NOMO-1 treated with DMSO at 0.1 percent for 48 hours (cell line): ENCODE results near the gene STAC3.

ENCODE experiments used
- DNase-seq: peaks from one replicate; lab custom pipeline; 2025; ENCODE audit not compliant: unreplicated experiment; lab: John Stamatoyannopoulos, UW

STAC3 gene

DNA sequence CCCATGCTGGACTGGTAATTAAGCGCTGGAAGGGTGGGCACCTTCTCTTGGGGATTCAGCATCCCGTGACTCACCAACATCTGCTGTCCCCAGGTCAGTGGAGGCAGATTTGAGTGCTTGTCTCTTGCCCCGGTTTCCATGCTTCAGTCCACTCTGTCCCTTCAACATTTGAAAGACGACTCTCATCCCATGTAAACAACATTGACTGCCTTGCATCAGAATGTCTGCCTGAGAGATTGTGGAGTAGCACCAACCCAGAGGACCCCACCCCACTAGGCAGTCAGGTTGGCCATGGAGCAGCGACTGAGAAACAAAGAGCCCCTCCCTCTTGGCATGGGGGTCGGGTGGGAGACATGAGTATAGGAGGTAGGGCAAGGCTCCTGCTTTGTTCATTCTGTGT, 4.9 kb upstream of the STAC3 start:
- no peak for DNase-seq

DNA sequence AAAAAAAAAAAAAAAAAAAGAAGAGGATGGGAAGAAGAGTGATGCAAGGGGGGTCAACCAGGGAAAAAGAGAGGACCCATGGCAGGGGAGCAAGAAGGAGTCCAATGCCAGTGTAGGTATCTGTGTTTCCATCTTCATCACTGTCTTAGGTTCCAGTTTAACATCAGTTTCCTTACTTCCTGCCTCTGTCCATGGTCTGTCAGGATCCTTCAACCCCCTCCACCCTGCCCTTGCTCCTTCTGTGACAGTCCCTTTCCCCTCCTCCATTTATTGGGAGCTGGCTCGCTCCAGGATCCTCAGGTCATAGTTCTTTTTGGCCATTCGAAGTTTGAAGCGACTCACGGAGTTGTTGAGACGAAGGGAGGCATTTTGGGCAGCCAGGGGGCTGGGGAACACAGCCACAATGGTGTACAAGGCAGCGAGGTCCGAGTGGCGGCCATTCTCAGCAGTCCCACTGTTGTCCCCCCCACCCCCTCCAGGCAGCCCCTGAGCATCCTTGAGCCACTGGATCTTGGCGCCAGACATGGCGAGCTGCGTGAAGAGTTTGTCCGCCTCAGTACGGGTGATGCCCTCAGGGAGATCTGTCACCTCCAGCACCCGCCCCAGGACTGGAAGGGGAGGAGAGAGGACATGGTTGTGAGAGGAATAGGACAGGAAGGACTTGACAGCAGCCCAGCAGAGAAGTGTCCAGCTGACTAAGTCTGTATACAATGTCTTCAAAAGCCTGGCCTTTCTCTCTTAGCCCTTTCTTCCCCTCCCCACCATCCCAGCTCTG, 3.7 kb upstream of the STAC3 start:
- DNase-seq: no peak

DNA sequence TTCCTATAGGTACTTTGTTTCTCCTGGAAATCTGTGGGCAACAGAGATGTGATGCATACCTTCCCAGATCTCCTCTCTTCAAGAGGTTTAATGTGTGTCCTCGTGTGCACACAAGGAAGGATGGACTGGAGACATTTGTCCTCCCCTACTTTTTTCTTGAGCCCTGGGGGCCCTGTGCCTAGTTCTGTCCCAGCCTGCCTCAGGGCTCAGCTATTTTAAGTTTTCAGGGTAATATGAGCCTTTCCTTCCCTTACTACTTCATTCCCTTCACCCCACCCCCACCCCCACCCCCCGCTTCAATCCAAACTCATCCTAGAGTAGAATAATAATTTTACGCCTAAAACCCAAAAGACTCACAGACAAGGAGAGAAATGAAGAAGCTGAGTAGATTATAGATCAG, 446 bp downstream of the STAC3 start:
- no peak for DNase-seq

DNA sequence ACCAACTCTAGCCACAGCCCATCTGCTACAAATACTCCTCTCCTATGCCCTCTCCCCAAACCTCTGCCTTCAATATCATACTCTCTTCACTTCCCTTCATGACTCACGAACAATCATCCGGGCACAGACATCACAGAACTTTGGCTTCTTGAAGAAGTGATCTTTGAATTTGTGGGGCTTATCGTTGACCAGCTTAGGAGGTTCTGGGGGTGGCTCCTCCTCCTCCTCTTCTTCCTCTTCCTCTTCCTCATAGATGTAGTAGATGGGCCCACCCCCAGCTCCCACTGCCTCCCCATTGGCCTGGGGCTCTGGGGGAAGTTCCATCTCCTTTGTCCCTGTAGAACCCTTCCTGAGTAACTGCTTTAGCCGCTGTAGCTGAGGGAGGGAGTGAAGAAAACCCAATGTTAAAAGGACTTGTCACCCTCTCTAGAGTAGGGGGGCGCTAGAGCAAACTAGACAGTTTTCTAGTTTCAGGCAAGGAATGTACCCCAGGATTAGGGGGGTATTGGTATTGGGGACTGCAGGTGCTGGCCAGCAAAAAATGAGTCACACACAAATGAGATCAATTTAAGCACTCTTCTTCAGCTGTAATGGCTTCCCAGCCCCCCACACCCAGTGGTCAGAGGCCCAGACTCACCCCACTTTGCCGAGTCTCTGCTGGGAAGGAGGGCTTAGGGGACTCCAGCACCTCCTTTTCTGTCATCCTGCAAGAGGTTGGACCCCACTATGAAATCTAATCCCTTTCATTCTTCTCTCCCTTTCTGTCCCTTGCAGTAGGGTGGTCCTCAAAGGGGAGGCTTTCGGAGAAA, 1.8 kb downstream of the STAC3 start:
- DNase-seq: peak; percentile 85

DNA sequence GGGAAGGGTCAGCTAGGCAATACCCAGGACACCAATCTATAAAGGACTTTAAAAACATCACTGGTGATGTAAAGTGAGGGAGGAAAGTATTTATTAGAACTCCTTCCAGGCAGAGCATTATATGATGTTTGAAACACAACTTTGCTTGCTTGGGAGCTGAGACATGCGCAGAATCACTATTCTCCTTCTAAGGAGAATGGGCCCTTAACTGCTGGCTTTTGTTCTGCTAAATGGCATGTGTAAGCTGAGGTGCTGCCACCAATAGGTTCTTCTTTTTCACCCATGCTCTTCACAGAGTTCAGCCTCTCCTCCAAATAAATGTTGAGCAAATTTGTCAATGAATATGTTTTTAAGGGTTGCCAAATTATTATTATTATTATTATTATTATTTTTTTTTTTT, 3.9 kb downstream of the STAC3 start:
- DNase-seq: no peak

DNA sequence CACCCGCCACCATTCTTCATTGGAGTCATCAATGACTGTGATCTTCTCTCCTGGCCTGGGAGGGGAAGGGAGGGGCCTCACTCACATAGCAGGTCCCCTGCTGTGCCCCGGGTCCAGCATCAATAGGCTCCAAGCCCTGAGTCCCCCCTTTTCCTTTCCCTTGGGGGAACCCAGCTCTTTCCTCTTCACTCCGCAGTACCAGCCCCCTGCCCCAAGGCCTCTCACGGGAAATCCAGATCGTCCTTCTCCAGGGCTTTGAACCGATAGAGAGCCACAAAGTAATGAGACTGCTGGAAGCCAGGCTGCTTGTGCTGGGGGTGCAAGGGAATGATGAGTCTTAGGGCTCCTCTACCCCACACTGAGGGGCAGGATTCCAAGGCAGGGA, 6.7 kb downstream of the STAC3 start:
- DNase-seq: no peak

DNA sequence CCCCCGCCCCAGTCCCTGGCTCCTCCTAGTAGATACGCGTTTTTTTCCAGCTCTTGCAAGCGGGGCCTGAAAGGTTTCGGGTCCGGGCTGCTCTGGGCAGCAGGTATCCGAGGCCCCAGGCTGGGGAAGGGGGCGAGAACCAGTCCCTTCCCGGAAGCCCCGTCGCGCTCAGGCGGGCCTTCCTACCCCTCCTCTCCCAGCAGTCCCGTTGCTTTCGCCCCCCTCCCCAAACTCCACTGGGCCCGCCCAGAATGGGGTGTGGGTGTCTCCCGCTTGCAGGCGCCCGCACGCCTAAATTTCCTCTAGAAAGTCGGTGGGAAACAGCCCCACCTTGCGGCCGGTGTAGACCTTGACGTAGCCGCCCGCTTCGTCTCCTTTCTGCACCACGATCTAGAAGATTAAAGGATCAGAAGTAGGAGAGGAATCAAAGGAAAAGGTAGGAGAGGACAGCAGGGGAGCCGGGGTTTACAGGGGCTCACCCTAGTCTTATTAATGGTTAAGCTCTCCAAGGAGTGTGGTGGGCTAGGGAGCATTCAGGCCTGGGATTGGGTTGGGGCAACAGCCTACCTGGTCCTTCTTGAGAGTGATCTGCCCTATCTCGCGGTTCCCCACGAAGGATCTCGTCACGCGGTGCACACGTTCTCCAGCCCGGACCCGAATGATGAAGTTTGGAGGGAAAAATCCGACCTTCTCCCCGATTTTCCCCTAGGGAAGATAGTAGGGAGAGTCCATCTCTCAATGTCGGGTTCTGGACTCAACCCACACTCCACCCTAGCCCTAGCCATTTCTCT, 7.3 kb downstream of the STAC3 start:
- peak; percentile 50 for DNase-seq

DNA sequence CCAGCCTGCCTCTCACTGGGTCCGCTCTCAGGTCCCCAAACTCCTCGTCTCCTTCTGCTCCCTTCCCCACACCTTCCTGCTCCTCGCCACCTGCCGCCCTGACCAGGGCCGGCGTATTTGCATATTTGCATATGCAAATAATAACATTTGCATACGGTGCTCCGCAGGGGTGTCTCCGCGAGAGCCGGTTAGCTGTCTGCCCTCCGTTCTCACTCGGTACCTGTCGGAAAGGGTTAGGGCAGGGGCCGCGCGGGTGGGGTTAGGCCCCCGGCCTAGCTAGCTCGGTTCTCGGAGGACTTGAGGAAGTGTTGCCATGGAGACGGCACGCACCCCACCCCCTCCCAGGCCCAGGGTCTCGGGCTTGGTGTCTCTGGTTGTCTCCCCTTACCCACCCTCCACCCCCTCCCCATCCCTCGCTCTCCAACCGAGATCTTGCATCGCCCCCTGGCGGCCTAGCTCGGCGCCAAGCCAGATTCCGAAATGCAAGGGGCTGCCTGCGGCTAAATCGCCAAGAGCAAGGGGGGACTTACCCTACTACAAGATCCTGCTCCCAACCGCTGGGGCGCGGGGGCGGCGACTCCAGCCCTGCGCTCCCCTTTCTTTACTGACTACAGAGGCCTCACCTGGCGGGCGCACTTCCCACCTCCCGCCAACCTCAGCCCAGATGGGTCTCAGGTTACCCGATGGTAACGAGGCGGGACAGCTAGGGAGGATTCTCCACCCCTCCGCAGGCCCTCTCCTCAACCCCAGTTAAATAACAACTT, 8.1 kb downstream of the STAC3 start:
- no peak for DNase-seq

DNA sequence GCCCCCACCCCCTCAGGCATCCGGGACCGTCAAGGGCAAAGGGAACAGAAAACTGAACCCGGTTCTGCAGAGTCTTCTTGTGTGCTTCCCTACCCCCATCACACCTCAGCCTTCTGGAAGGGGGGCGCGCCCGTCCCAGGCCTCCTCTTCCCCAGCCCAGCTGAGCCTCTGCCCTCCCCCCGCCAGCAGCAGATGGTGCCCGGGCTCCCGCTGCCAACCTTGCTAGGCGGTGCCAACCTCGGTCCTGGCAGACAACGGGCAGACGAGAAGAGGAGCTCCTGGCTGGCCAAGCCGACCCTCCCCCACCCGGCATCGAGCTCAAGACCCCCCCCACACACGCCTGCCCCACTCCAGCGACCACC, 8.7 kb downstream of the STAC3 start:
- no peak for DNase-seq

DNA sequence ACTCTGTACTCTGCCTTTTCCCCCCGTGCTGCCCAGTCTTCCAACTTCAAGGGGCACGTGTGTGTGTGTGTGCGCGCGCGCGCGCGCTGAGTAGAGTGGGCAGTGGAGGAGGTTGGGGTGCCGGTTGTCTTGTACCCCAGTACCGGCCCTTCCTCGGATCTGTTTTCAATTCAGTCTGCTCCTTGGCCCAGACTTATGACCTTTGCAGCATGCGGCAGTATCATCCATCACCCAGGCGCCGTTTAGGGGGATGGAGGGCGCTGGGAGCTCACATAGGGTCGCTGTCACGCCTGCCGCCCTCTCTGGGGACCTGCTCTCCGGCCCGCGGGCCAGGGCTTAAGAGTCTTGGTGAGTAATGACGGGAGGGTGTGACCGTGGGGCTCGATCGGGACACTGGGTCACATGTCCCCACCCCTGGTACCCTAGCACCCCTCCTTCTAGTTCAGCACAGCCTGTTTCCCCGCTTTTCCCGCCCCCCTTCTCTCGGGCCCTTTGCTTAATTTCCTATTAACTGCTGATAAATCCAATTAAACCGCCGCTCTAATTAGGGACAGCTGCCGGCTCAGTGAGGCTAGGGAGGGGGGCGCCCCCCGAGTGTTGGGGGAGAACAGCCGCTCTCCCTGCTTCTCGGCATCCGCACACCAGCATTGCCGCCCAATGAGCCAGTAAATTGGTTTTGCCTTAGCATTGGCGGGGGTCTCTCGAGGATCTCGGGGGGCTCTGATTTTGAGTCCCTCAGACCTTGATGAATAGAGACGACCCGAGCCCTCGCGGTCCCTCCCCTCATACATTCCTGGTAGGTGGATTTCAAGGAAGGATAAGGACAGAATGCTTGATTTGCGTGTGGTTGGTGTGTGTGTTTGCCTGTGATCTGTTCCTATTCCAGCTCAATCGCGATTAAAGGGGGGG, 9.3 kb downstream of the STAC3 start:
- DNase-seq: no peak

DNA sequence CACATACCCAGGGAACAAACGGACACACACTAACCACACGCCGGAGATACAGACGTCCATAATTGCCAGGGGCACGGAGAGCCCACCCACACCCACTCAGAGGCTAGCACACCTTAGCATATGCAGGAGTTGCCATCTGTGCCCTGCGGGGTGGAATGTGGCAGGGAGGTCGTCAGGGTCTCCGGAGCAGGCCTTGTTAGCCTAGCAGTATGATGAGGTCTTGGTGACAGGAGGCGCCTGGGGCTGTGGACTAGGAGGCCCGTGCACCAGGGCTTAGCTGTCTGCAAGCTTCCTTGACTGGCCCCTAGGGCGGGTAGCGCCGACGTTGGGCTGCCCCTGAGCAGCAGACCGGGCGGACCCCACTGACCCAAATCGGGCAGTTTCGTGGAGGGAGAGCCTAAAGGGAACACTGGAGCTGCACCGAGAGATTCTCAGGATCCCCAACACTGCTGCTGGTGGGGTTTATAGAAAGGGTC, 10.0 kb downstream of the STAC3 start:
- DNase-seq: no peak

DNA sequence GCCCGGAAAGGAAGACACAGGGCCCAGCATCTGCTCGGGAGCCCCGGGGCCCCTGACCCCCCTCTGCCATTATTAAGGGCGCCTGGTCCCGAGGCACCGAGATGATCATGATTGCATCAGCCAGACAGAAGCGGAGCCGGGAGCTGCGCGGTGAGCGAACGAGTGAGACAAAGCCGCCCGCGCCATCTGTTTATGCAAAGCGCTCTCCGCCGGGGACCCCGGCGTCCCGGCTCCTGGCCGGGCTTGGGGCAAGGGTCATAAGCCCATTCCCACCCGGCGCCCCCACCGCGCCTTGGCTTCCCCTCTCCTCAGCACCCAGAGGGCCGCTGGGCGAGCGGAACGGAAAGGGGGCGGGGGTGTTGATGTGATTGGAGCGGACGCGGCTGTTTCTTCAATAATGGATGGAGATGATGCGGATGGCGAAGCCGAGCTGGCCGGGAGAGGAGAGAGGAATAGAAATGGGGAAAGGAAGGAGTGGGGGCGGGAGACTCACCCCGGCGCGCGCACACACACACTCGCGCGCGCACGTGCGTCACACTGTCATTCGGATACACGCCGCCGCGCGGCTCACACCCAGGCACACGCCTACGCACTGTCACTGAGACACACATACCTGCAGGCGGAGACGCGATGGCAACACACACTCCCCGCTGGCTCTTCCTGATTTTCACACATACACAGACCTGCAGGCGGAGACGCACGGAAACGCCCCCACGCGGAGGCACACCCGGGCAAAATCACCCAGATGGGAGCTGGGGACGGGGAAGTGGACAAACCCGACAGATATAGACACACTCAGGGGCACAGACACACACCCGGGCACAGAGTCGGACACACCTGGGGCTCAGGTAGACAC, 10.7 kb downstream of the STAC3 start:
- DNase-seq: peak; percentile 15

DNA sequence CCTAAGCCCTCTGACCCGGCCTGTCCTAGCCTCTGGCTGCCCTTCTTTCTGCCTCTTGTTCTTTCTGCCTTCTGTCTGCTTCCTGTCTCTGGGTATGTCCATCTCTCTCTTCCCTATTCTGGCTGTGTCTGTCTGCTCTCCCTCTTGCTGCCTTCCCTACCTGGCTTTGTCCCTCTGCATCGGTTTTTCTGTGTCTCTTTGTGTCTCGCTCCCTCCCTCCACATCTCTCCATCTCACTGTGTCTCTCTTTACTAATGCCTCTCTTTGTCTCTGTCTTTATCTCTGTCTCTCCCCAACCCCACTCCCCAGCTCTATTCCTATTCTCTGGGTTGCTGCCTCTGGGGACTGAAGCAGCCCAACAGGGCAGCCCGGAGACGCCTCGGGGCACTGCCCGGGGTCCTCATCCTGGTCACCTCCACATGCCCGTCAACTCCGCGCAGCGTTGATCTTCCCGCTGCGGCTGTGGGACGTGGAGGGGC, 11.4 kb downstream of the STAC3 start:
- DNase-seq: no peak

DNA sequence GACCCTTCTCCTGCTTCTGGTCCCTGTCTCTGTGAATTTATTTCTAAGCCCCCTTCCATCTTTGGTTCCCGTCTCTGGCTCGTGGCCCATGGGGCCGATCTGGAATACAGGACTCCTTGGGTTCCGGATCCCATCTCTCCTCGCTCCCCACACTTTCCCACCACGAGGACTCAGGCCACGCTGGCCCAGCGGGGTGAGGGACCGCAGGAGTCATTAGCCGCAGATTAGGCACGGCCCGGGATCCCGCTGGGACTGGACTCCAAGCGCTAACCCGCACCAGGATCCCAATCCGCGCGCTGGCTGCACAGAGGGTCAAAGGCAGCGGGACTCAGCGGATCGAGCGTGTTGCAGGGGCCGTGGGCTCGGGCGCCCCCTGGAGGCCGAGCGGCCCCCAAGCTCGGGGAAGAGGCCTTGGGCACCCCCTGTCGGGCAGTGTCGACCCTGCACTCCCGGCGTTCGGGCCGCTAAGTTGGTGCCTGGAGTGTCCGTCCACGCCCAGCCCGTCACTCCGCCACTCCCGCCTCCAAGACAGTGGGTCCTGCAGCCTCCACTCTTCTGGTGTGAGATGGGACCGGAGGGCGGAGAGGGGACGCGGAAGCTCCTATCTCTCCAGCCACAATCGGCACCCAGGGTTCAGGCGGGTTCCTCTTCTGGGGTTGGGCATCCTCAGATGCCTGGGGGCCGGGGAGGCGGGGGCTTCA, 12.0 kb downstream of the STAC3 start:
- peak; percentile 71 for DNase-seq

DNA sequence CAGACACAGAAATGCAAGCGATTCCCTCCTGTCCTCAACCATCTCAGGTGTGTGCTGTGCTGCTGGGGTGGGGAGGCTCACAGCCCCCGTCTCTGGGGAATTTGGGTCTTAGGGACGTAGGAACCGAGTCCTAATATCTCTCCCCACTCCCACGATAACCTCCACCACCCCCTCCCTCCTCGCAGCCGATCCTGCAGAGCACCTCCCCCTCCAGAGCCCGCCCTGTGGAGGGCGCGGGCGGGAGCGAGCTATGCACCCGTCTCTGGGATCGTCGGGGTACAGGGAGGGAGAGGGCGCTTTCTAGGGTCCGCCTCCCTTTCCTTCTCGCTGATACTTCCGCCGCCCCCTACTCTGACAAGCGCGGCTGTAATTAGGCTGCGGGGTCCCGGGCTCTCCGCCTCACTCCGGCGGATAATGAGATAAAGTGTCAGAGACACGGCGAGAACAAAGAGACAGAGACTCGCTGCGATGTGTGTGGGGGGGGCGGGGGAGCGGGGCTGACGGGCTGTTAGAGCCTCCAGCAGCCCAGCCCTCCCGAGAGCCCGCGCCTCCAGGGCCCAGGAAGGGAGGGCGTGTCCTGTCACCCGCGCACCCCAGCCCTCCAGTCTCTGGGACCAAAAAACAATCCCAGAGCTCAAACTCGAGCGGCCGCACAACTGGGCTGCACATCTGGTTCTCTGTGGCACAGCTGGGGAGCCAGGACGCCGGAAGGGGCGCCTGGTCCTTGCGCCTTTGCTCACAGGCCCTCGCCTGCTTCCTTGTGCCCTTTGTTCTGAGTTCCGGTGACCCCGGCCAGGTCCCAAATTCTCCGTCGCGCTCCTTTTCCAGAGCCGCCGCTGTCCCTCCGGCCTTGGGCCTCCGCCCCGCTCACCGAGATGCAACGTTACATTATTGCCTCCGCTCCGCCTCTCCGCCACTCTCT, 12.8 kb downstream of the STAC3 start:
- DNase-seq: no peak

DNA sequence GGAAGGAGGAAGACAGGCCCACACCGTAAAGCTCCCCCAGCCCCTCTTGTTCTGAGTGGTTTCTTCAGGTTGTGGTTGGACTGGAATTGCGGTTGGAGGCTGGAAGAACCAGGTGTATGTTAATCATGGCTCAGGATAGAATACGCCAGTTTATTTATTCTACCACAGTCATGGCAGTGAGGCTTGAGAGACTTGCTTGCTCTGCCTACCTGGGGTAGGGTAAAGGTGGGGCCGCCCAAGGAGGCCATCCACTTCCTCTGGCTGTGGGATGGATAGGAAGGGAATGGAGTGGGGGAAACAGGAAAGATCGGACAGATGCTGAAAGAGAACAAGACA, 13.4 kb downstream of the STAC3 start:
- no peak for DNase-seq

DNA sequence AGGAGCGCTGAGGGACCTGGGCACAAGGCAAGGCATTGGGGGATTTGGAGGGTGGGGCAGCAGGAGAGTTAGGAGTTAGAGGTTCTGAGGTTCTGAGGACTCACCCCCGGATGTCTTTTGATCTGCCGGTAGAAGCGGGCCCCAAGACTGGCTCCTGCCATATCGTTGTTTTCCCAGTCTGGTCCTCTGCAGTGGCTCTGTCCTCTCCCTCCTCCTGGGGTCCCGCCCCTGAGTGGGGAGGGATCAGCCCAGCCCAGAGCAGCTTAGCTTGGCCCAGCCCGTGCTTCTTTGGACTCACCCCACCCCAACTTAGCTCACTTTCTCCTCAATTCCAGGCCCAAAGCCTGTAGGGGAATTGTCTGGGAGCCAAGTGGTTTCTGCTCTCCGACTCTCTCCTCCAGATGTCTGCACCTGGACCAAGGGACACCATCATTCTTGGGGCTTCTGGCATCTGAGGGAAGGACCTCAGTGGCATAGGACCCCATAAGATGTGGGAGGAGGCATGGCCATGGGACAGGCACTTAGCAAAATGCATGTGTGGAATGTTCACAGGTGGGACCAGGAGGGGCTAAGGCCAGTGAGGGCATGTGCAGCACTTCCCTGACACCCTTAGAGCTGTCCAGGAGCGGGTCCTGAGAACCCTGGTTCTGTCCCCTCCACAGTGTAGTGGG, 13.9 kb downstream of the STAC3 start:
- DNase-seq: no peak
